Measurements from ENCODE around the gene KDM4B.

DNA sequence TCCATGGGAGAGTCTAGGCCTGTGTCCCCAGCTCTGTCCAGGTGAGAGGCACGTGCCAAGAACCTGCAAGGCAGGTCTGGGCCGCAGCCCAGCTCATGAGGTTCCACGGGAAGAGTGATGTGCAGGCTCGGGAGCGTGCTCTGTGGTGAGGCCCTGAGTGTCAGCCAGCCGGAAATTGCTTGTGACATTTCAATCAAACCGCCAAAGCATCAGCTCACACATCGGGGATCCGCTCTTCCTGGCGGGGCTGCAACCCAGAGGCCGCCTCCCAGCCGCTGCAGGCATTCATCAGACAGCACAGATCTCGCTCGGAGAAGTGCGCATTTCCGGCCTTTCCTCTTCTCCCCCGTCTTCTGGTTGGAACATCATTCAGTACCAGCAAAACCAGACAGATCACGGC is 109.3 kb downstream of the KDM4B start:
- TF ChIP-seq, protein P1, sequence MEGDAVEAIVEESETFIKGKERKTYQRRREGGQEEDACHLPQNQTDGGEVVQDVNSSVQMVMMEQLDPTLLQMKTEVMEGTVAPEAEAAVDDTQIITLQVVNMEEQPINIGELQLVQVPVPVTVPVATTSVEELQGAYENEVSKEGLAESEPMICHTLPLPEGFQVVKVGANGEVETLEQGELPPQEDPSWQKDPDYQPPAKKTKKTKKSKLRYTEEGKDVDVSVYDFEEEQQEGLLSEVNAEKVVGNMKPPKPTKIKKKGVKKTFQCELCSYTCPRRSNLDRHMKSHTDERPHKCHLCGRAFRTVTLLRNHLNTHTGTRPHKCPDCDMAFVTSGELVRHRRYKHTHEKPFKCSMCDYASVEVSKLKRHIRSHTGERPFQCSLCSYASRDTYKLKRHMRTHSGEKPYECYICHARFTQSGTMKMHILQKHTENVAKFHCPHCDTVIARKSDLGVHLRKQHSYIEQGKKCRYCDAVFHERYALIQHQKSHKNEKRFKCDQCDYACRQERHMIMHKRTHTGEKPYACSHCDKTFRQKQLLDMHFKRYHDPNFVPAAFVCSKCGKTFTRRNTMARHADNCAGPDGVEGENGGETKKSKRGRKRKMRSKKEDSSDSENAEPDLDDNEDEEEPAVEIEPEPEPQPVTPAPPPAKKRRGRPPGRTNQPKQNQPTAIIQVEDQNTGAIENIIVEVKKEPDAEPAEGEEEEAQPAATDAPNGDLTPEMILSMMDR (IDR thresholded peaks at IDR 0.05), result no peak
- TF ChIP-seq EP300 (IDR thresholded peaks at IDR 0.05; ENCODE audit: low read depth), result no peak

All from transverse colon (tissue), 3 donors.